Measurements from ENCODE around the gene NRDC.

Gene NRDC

DNA sequence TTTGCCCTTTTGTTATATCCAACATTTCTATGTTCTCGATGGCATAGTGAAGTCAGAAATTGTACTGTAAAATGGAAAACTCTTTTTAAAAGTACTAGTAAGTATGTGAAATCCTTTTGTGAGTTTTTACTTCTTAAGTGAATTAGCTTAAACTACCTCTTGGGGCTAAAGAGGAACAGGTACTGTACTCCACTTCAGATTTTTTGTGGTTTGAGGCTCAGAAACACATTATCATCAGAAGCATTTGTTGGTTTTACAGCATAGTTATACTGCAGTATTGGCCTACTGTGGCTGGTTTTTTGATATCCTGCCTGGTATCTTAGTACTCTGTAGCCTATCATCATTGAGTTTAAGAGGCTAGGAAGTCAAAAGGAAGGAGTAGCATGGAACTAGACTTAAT lies 117.2 kb downstream of the NRDC start:
- DNase-seq (ENCODE audit: low read depth, low spot score), result no peak
- in situ Hi-C loops (cut with HindIII; ENCODE audit: low sequenced_read_pairs), result no loop called here
- TF ChIP-seq, protein P1, sequence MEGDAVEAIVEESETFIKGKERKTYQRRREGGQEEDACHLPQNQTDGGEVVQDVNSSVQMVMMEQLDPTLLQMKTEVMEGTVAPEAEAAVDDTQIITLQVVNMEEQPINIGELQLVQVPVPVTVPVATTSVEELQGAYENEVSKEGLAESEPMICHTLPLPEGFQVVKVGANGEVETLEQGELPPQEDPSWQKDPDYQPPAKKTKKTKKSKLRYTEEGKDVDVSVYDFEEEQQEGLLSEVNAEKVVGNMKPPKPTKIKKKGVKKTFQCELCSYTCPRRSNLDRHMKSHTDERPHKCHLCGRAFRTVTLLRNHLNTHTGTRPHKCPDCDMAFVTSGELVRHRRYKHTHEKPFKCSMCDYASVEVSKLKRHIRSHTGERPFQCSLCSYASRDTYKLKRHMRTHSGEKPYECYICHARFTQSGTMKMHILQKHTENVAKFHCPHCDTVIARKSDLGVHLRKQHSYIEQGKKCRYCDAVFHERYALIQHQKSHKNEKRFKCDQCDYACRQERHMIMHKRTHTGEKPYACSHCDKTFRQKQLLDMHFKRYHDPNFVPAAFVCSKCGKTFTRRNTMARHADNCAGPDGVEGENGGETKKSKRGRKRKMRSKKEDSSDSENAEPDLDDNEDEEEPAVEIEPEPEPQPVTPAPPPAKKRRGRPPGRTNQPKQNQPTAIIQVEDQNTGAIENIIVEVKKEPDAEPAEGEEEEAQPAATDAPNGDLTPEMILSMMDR (IDR thresholded peaks at IDR 0.05; ENCODE audit: low read depth, low read length), result no peak
- no peak overlapping the region for H3K4me3 ChIP-seq (ENCODE audit: low read depth, low read length)

DNA sequence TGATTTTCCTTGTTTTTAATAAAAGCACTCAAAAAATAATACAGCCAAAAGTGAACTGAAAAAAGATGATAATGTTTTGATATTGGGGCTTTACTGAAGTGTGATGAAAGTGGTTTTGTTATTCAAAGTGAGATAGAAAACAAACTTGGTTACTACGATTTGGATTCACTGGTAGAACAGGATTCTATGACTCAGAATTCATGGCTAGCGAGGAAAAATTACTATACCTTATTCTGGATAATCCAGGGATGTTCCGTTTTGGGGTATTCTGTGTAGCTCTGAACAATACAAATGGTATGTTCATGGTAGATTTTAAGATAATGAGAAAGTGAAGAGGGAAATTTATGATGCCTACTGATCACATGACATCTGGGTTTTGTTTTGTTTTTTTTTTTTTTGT lies 117.7 kb downstream of the NRDC start:
- DNase-seq (ENCODE audit: low read depth, low spot score), result no peak
- in situ Hi-C loops (cut with HindIII; ENCODE audit: low sequenced_read_pairs), result no loop called here
- TF ChIP-seq, protein P1 (IDR thresholded peaks at IDR 0.05; ENCODE audit: low read depth, low read length), result no peak
- H3K4me3 ChIP-seq (ENCODE audit: low read depth, low read length), result no peak overlapping the region

DNA sequence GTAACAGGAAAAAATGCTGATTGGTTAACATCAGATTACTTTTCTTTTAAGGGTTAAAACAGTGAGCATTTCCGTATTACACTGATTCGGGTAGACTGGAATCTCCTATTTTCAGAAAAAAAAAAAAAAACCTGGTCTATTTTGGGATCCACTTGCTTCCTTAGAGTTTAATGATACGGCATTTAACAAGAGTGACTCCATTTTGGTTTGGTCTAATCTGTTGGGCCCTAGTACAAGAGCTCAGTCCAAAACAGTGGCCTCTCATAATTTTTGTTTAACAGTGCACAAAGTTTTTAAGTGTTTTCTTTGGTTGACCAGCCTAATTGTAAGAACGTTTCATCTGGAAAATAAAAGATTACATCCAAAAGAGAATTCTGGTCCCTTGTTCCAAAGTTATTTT lies 120.2 kb downstream of the NRDC start:
- TF ChIP-seq, protein P1 (IDR thresholded peaks at IDR 0.05; ENCODE audit: low read depth, low read length), result no peak
- no peak for DNase-seq (ENCODE audit: low read depth, low spot score)
- H3K4me3 ChIP-seq (ENCODE audit: low read depth, low read length), result no peak overlapping the region
- in situ Hi-C loops (cut with HindIII; ENCODE audit: low sequenced_read_pairs), result no loop called here

DNA sequence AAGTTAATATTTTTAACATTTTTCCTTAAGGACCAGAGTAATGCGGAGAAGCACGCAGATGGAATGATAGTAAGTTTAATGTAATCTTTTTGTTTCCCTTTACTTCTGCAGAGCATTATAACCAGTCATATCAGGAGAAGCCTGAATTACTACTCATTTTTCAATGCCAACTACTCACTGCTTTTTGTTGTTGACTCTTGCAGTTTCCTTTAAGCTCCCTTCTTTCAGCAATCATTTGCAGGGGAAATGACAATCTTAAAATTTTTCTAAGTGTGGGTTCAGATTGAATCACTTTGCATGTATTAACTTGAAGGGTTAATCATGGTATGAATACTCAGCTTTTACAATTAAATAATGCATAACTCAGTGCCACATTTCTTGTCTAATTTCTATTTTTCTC lies 122.2 kb downstream of the NRDC start:
- in situ Hi-C loops (cut with HindIII; ENCODE audit: low sequenced_read_pairs), result no loop called here
- no peak overlapping the region for H3K4me3 ChIP-seq (ENCODE audit: low read depth, low read length)
- no peak for DNase-seq (ENCODE audit: low read depth, low spot score)
- TF ChIP-seq, protein P1 (IDR thresholded peaks at IDR 0.05; ENCODE audit: low read depth, low read length), result no peak

DNA sequence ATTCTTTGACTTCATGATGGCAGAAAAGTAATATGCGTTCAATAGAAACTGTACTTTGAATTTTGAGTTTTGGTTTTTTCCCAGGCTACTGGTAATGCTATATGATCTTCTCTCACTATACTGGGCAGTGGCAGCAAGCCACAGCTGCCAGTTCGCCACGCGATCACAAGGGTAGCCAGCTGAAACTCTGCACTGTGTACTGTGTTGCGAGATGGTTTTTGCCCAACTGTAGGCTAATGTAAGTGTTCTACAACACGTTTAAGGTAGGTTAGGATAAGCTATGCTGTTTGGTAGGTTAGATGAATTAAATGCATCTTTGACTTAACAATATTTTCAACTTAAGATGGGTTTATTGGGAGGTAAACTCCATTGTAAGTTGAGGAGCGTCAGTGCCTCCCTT lies 123.1 kb downstream of the NRDC start:
- H3K4me3 ChIP-seq (ENCODE audit: low read depth, low read length), result no peak overlapping the region
- DNase-seq (ENCODE audit: low read depth, low spot score), result no peak
- in situ Hi-C loops (cut with HindIII; ENCODE audit: low sequenced_read_pairs), result no loop called here
- TF ChIP-seq, protein P1 (IDR thresholded peaks at IDR 0.05; ENCODE audit: low read depth, low read length), result no peak

DNA sequence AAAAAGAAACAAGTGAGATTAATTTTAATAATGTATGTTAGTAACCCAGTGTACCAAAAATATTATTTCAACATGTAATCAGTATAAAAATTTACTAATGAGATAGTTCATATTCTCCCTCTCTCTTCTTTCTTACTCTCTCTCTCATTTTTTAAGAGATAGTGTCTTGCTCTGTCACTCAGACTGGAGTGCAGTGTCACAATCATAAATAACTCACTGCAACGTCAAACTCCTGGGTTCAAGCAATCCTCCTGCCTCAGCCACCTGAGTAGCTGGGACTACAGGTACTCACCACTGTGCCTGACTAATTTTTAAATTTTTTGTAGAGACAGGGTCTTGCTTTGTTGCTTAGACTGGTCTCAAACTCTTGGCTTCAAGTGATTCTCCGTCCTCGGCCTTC lies 123.9 kb downstream of the NRDC start:
- no peak overlapping the region for H3K4me3 ChIP-seq (ENCODE audit: low read depth, low read length)
- in situ Hi-C loops (cut with HindIII; ENCODE audit: low sequenced_read_pairs), result no loop called here
- TF ChIP-seq, protein P1 (IDR thresholded peaks at IDR 0.05; ENCODE audit: low read depth, low read length), result no peak
- no peak for DNase-seq (ENCODE audit: low read depth, low spot score)

DNA sequence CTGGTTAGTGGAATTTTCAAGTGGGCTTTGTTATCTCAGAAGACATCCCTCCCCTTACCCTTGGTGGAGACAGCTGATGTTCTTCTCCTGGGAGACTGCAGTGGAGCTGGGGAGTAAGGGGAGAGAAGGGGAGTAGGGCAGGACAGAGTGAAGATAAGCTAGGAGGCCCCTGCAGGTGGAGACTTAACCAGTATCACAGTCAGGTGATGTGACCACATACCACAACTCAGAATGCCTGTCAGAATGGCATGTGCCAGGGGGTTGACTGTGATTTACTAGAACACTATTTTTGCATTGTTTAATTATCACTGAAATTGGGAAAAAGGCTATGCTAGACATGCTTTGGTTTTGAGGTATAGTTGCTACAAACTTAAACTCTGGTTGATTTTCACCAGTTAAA lies 124.6 kb downstream of the NRDC start:
- TF ChIP-seq, protein P1 (IDR thresholded peaks at IDR 0.05; ENCODE audit: low read depth, low read length), result no peak
- DNase-seq (ENCODE audit: low read depth, low spot score), result no peak
- in situ Hi-C loops (cut with HindIII; ENCODE audit: low sequenced_read_pairs), result no loop called here
- no peak overlapping the region for H3K4me3 ChIP-seq (ENCODE audit: low read depth, low read length)
